Activated naive CD8-positive, alpha-beta T cell treated with anti-CD3 and anti-CD28 coated beads, Interleukin-2, amount 10 ng/mL, durations not matched to agents 7 days and 5 days (primary cell): ENCODE data around the gene PLXNA3. TPM values are rescaled to one million over a fixed set of nuclear protein-coding genes. Genes with fewer than 3 reads are reported as not detected.

Experiments used
- ATAC-seq: fragments of 150-1000 bp; cut with Tn5 transposase; one replicate; pipeline ENCODE4 v1.10.0; 2021; ENCODE audit warnings: low read depth, moderate library complexity
- POLR2A ChIA-PET: fragments of 350-600 bp; sonication (Branson Sonifier 250); formaldehyde crosslinking; loops from one replicate; lab custom pipeline; 2021; ENCODE audit warnings: antibody characterized with exemption; lab: Charles Lee
- DNase-seq: peaks from one replicate; pipeline ENCODE4 v3.0.0; 2021
- H3K27ac Mint-ChIP-seq: one replicate; pipeline ENCODE4 v1.8.0; 2022; ENCODE audit warnings: mild to moderate bottlenecking, mixed read lengths
- H3K27me3 Mint-ChIP-seq: one replicate; pipeline ENCODE4 v1.8.0; 2022; ENCODE audit warnings: mild to moderate bottlenecking, moderate library complexity, mixed read lengths
- H3K36me3 Mint-ChIP-seq: one replicate; pipeline ENCODE4 v1.8.0; 2021; ENCODE audit warnings: mild to moderate bottlenecking, mixed read lengths
- H3K4me1 Mint-ChIP-seq: one replicate; pipeline ENCODE4 v1.8.0; 2021; ENCODE audit warnings: mixed read lengths
- H3K4me3 Mint-ChIP-seq: one replicate; pipeline ENCODE4 v1.8.0; 2022; ENCODE audit warnings: mild to moderate bottlenecking, moderate library complexity, mixed read lengths
- H3K9me3 Mint-ChIP-seq: one replicate; pipeline ENCODE4 v1.8.0; 2021; ENCODE audit warnings: mixed read lengths
- total RNA-seq, 2 experiments: library from RNA; stranded (reverse); gene quantifications; one replicate each; pipeline ENCODE4 v1.2.3, GENCODE V29; 2021

The PLXNA3 gene
- total RNA-seq, 2 experiments from 2014 or later = 62.5 to 64.1 TPM

GRCh38 chrX:154437971-154438893 lies 19.8 kb upstream of the PLXNA3 start:
- no peaks in the 10 kb centered on the region for H3K36me3 Mint-ChIP-seq
- DNase-seq (no peak), ATAC-seq (no peak)
- no peaks in the 10 kb centered on the region for H3K27me3 Mint-ChIP-seq
- peak overlapping the region; percentile 79 for H3K27ac Mint-ChIP-seq
- peaks cover 12% of the 10 kb centered on the region for H3K4me1 Mint-ChIP-seq
- POLR2A ChIA-PET = interaction anchor here (0.8 to 0.9 kb wide), 2 partner anchors 39 to 52 kb away, joined by 3 read pairs; partner anchors contain the start of gene SLC10A3
- no peaks in the 10 kb centered on the region for H3K9me3 Mint-ChIP-seq
- peak overlapping the region; percentile 89 for H3K4me3 Mint-ChIP-seq

GRCh38 chrX:154439841-154440240 lies 18.2 kb upstream of the PLXNA3 start:
- POLR2A ChIA-PET = interaction anchor here (0.7 kb wide), 1 partner anchor 41 kb away, joined by 5 read pairs; the partner anchor contains the start of gene RPL10
- ATAC-seq = no peak

GRCh38 chrX:154440623-154441357 lies 17.3 kb upstream of the PLXNA3 start:
- DNase-seq (no peak), ATAC-seq (no peak)
- POLR2A ChIA-PET = interaction anchor here (0.7 to 1.3 kb wide), 3 partner anchors 38 to 43 kb away, joined by 3 to 5 read pairs (median 4); partner anchors contain the start of gene RPL10
- peaks cover 11% of the 10 kb centered on the region for H3K4me1 Mint-ChIP-seq
- no peak overlapping the region for H3K27ac Mint-ChIP-seq
- no peak overlapping the region for H3K4me3 Mint-ChIP-seq
- no peaks in the 10 kb centered on the region for H3K27me3 Mint-ChIP-seq
- no peaks in the 10 kb centered on the region for H3K36me3 Mint-ChIP-seq
- no peaks in the 10 kb centered on the region for H3K9me3 Mint-ChIP-seq

More at GRCh38 chrX:154439841-154440240, 18.2 kb upstream of the PLXNA3 start:
- no peaks in the 10 kb centered on the region for H3K9me3 Mint-ChIP-seq
- H3K36me3 Mint-ChIP-seq = no peaks in the 10 kb centered on the region
- peaks cover 11% of the 10 kb centered on the region for H3K4me1 Mint-ChIP-seq
- peak overlapping the region; percentile 45 for H3K27ac Mint-ChIP-seq
- H3K4me3 Mint-ChIP-seq = no peak overlapping the region
- no peaks in the 10 kb centered on the region for H3K27me3 Mint-ChIP-seq
- no peak for DNase-seq

- peaks cover 2% of the 10 kb centered on the region for H3K36me3 Mint-ChIP-seq
- ATAC-seq (no peak), DNase-seq (no peak)
- POLR2A ChIA-PET = interaction anchor here (1.0 to 1.3 kb wide), 2 partner anchors 38 to 44 kb away, joined by 3 to 4 read pairs; partner anchors contain the start of gene RPL10
- peak overlapping the region; percentile 38 for H3K27ac Mint-ChIP-seq
- H3K27me3 Mint-ChIP-seq = no peaks in the 10 kb centered on the region
- H3K4me3 Mint-ChIP-seq = peak overlapping the region; percentile 13
- H3K9me3 Mint-ChIP-seq = no peaks in the 10 kb centered on the region
- peaks cover 7% of the 10 kb centered on the region for H3K4me1 Mint-ChIP-seq
These were observed 16.5 kb upstream of the PLXNA3 start for GRCh38 chrX:154441564-154441963.

GRCh38 chrX:154441984-154442707 lies 15.9 kb upstream of the PLXNA3 start:
- H3K4me3 Mint-ChIP-seq = no peak overlapping the region
- peaks cover 2% of the 10 kb centered on the region for H3K36me3 Mint-ChIP-seq
- no peaks in the 10 kb centered on the region for H3K27me3 Mint-ChIP-seq
- POLR2A ChIA-PET = interaction anchor here (1.0 to 1.3 kb wide), 2 partner anchors 39 to 44 kb away, joined by 3 to 4 read pairs; partner anchors contain the start of gene RPL10
- no peaks in the 10 kb centered on the region for H3K9me3 Mint-ChIP-seq
- ATAC-seq (no peak), DNase-seq (no peak)
- H3K4me1 Mint-ChIP-seq = peaks cover 7% of the 10 kb centered on the region
- H3K27ac Mint-ChIP-seq = no peak overlapping the region

- DNase-seq = no peak
- H3K27me3 Mint-ChIP-seq = no peaks in the 10 kb centered on the region
- H3K9me3 Mint-ChIP-seq = no peaks in the 10 kb centered on the region
- peaks cover 3% of the 10 kb centered on the region for H3K4me1 Mint-ChIP-seq
- H3K4me3 Mint-ChIP-seq = peak overlapping the region; percentile 69
- peak overlapping the region; percentile 80 for H3K27ac Mint-ChIP-seq
- no peak for ATAC-seq
- POLR2A ChIA-PET = no interaction called here
- H3K36me3 Mint-ChIP-seq = peaks cover 2% of the 10 kb centered on the region
These were observed 14.6 kb upstream of the PLXNA3 start for GRCh38 chrX:154443479-154443910.

GRCh38 chrX:154443992-154444754 lies 13.9 kb upstream of the PLXNA3 start, which contains the start of gene FAM50A:
TSS of gene FAM50A (plus strand) at chrX:154444141. CDS start at chrX:154444236, 95 bp downstream.
- Mint-ChIP-seq H3K9me3 (no peaks in the 10 kb centered on the region), H3K4me1 (peaks cover 3% of the 10 kb centered on the region), H3K27me3 (no peaks in the 10 kb centered on the region), H3K27ac (peak within 1 kb of the TSS; percentile 80), H3K4me3 (peak within 1 kb of the TSS; percentile 69), H3K36me3 (peaks cover 2% of the 10 kb centered on the region)
- DNase-seq = peak; percentile 81
- peak; percentile 75 for ATAC-seq
- POLR2A ChIA-PET = interaction anchor here (0.9 to 1.2 kb wide), 2 partner anchors 15 to 46 kb away, joined by 3 to 4 read pairs; partner anchors contain the start of gene RPL10

GRCh38 chrX:154444755-154445246 lies 13.3 kb upstream of the PLXNA3 start:
- POLR2A ChIA-PET = interaction anchor here (0.9 to 1.2 kb wide), 2 partner anchors 14 to 47 kb away, joined by 3 to 4 read pairs; partner anchors contain the start of gene RPL10
- no peak for ATAC-seq
- H3K9me3 Mint-ChIP-seq = no peaks in the 10 kb centered on the region
- DNase-seq = no peak
- H3K4me1 Mint-ChIP-seq = peaks cover 3% of the 10 kb centered on the region
- H3K27me3 Mint-ChIP-seq = no peaks in the 10 kb centered on the region
- H3K4me3 Mint-ChIP-seq = peak overlapping the region; percentile 28
- H3K27ac Mint-ChIP-seq = no peak overlapping the region
- H3K36me3 Mint-ChIP-seq = peaks cover 2% of the 10 kb centered on the region

GRCh38 chrX:154445776-154446175 lies 12.3 kb upstream of the PLXNA3 start:
- POLR2A ChIA-PET = interaction anchor here (0.7 to 0.8 kb wide), 2 partner anchors 31 to 48 kb away, joined by 3 read pairs; partner anchors contain the start of gene RPL10
- peaks cover 2% of the 10 kb centered on the region for H3K36me3 Mint-ChIP-seq
- DNase-seq (no peak), ATAC-seq (no peak)
- no peak overlapping the region for H3K27ac Mint-ChIP-seq
- no peaks in the 10 kb centered on the region for H3K27me3 Mint-ChIP-seq
- H3K4me3 Mint-ChIP-seq = peak overlapping the region; percentile 49
- peaks cover 3% of the 10 kb centered on the region for H3K4me1 Mint-ChIP-seq
- H3K9me3 Mint-ChIP-seq = no peaks in the 10 kb centered on the region

- POLR2A ChIA-PET = interaction anchor here (0.7 to 0.8 kb wide), 2 partner anchors 31 to 49 kb away, joined by 3 read pairs; partner anchors contain the start of gene RPL10
These were observed 11.7 kb upstream of the PLXNA3 start for GRCh38 chrX:154446430-154446829.

GRCh38 chrX:154448484-154448883 lies 9.6 kb upstream of the PLXNA3 start:
- Mint-ChIP-seq H3K27me3 (no peaks in the 10 kb centered on the region), H3K4me1 (no peaks in the 10 kb centered on the region), H3K4me3 (no peak overlapping the region), H3K9me3 (no peaks in the 10 kb centered on the region), H3K36me3 (peaks cover 2% of the 10 kb centered on the region), H3K27ac (no peak overlapping the region)
- POLR2A ChIA-PET = no interaction called here
- DNase-seq = no peak
- ATAC-seq = no peak

More at GRCh38 chrX:154446430-154446829, 11.7 kb upstream of the PLXNA3 start:
- Mint-ChIP-seq H3K4me3 (no peak overlapping the region), H3K36me3 (peaks cover 2% of the 10 kb centered on the region), H3K4me1 (peaks cover 2% of the 10 kb centered on the region), H3K9me3 (no peaks in the 10 kb centered on the region), H3K27me3 (no peaks in the 10 kb centered on the region), H3K27ac (no peak overlapping the region)
- ATAC-seq = no peak
- no peak for DNase-seq
